HepG2 (cell line): Measurements from ENCODE around the gene KAZN. TPM values are rescaled to one million over a fixed set of nuclear protein-coding genes. Genes with fewer than 3 reads are reported as not detected.

ENCODE experiments used
- ATAC-seq: fragments of 200-7000 bp; cut with Tn5 transposase; 3 replicates; pipeline ENCODE4 v1.9.1; 2020; ENCODE audit warnings: mild to moderate bottlenecking, moderate library complexity
- BruUV-seq: library from RNA; stranded (reverse); fragments of 400-500 nt; replicated peaks from 2 replicates; lab custom pipeline; 2021; lab: Mats Ljungman, UMichigan
- CTCF ChIA-PET: fragments of 300-600 bp; formaldehyde crosslinking; extraction: SDS; loops from one replicate; lab custom pipeline; 2021; ENCODE audit warnings: low total read pairs, inconsistent platforms, low intra/inter-chr PET ratio; lab: Yijun Ruan, JAX
- POLR2A ChIA-PET: fragments of 350-600 bp; sonication (Branson Sonifier 250); formaldehyde crosslinking; loops from one replicate; lab custom pipeline; 2020; ENCODE audit warnings: antibody characterized with exemption, inconsistent platforms; lab: Yijun Ruan, JAX
- DNase-seq: peaks from one replicate; pipeline ENCODE4 v3.0.0-alpha.2; 2015; ENCODE audit warnings: low spot score
- FAIRE-seq: peaks from 3 replicates; lab custom pipeline; 2011; peaks lifted over from hg19 to GRCh38; lab: Jason Lieb, UNC
- H2AFZ ChIP-seq: one replicate; pipeline ENCODE4 v1.6.1; 2011; ENCODE audit warnings: low read length, inconsistent platforms
- H3K27ac ChIP-seq: fragments of 300-600 bp; 3 replicates; pipeline ENCODE4 v1.8.0; 2011; ENCODE audit warnings: mixed run types, mild to moderate bottlenecking, mixed read lengths, low read length, inconsistent platforms; ENCODE audit not compliant: insufficient read depth; ENCODE audit errors: extremely low read length
- H3K27me3 ChIP-seq, 2 experiments: fragments of 200-600 bp in 1 of 2; 2 replicates in 1 of 2; 3 replicates in 1 of 2; pipeline versions ENCODE4 v1.6.0 to v1.8.0; 2011; ENCODE audit warnings: low read length in 2 of 2, mild to moderate bottlenecking in 2 of 2, moderate library complexity in 2 of 2, inconsistent platforms in 1 of 2; ENCODE audit not compliant: insufficient read depth in 2 of 2, control insufficient read depth in 1 of 2
- H3K36me3 ChIP-seq, 2 experiments: fragments of 200-600 bp in 1 of 2; replicated peaks in 1 of 2; 2 replicates in 1 of 2; 3 replicates in 1 of 2; pipeline versions ENCODE4 v1.5.1 to v1.8.0; 2011; ENCODE audit warnings: low read length in 2 of 2, inconsistent platforms in 1 of 2; ENCODE audit not compliant: insufficient read depth in 2 of 2, control insufficient read depth in 1 of 2
- H3K4me1 ChIP-seq: 2 replicates; pipeline ENCODE4 v1.5.1; 2012; ENCODE audit warnings: low read length, inconsistent platforms; ENCODE audit not compliant: insufficient read depth
- H3K4me2 ChIP-seq: 2 replicates; pipeline ENCODE4 v1.6.0; 2011; ENCODE audit warnings: low read depth, low read length, inconsistent platforms
- H3K4me3 ChIP-seq, 3 experiments: fragments of 200-600 bp in 1 of 3; sonication (generic), shearing (Covaris generic) in 1 of 3; replicated peaks in 1 of 3; 2 replicates each; pipeline ENCODE4 v1.5.1; 2011 to 2016; ENCODE audit warnings: low read length in 3 of 3, inconsistent platforms in 2 of 3, low read depth in 2 of 3, mild to moderate bottlenecking in 2 of 3, control low read depth in 1 of 3, mixed read lengths in 1 of 3; ENCODE audit not compliant: insufficient read depth in 1 of 3
- H3K79me2 ChIP-seq: one replicate; pipeline ENCODE4 v1.6.1; 2011; ENCODE audit warnings: low read length, inconsistent platforms; ENCODE audit not compliant: insufficient read depth
- H3K9ac ChIP-seq: 2 replicates; pipeline ENCODE4 v1.6.0; 2011; ENCODE audit warnings: mild to moderate bottlenecking, low read depth, low read length, inconsistent platforms; ENCODE audit not compliant: insufficient read depth
- H3K9me3 ChIP-seq: 2 replicates; pipeline ENCODE4 v1.5.1; 2012; ENCODE audit warnings: mild to moderate bottlenecking, low read length
- H4K20me1 ChIP-seq: 2 replicates; pipeline ENCODE4 v1.6.0; 2011; ENCODE audit warnings: inconsistent platforms, mild to moderate bottlenecking, low read length, moderate library complexity; ENCODE audit not compliant: insufficient read depth
- ATF4 ChIP-seq, 2 experiments: fragments of 450-650 bp in 1 of 2; sonication (generic) in 1 of 2; formaldehyde crosslinking; IDR thresholded peaks; 2 replicates each; pipeline versions ENCODE4 v1.5.0 to v1.8.0; 2020 to 2022; ENCODE audit warnings: mild to moderate bottlenecking in 1 of 2, missing genetic modification reagents in 1 of 2
- DZIP1 ChIP-seq: sonication (generic); formaldehyde crosslinking; IDR thresholded peaks from 2 replicates; pipeline ENCODE4 v1.5.0; 2020; ENCODE audit warnings: mild to moderate bottlenecking, missing genetic modification reagents
- KDM3A ChIP-seq: IDR thresholded peaks from 2 replicates; pipeline ENCODE4 v1.6.1; 2018; ENCODE audit warnings: low read depth, missing compliant biosample characterization
- MLXIP ChIP-seq: sonication (generic); formaldehyde crosslinking; IDR thresholded peaks from 2 replicates; pipeline ENCODE4 v1.9.0; 2021; ENCODE audit warnings: missing genetic modification reagents, borderline replicate concordance
- NONO ChIP-seq, 2 experiments: fragments of 450-650 bp in 1 of 2; sonication (generic) in 1 of 2; formaldehyde crosslinking in 1 of 2; IDR thresholded peaks in 1 of 2; conservative IDR thresholded peaks in 1 of 2; 2 replicates each; pipeline versions ENCODE4 v1.6.1 to v1.8.0; 2017 to 2022; ENCODE audit warnings: mild to moderate bottlenecking in 1 of 2, missing genetic modification reagents in 1 of 2, moderate library complexity in 1 of 2
- NR2C2 ChIP-seq: sonication (generic); formaldehyde crosslinking; IDR thresholded peaks from 2 replicates; pipeline ENCODE4 v1.4.0; 2020; ENCODE audit warnings: missing genetic modification reagents, mild to moderate bottlenecking, moderate library complexity, borderline replicate concordance
- PHF8 ChIP-seq: sonication (generic); formaldehyde crosslinking; IDR thresholded peaks from 2 replicates; pipeline ENCODE4 v1.5.0; 2020; ENCODE audit warnings: missing genetic modification reagents
- RFX3 ChIP-seq: IDR thresholded peaks from 2 replicates; pipeline ENCODE4 v1.6.1; 2016; ENCODE audit warnings: missing biosample characterization, missing genetic modification reagents
- SNRNP70 ChIP-seq: fragments of 200-400 bp; formaldehyde crosslinking; IDR thresholded peaks from 2 replicates; pipeline ENCODE4 v1.6.1; 2017; ENCODE audit warnings: mild to moderate bottlenecking, low read depth, low read length, moderate library complexity
- SP5 ChIP-seq: IDR thresholded peaks from 2 replicates; pipeline ENCODE4 v1.6.1; 2016; ENCODE audit warnings: low read depth, borderline replicate concordance
- TMF1 ChIP-seq: sonication (generic); formaldehyde crosslinking; IDR thresholded peaks from 2 replicates; pipeline ENCODE4 v1.8.1; 2022; ENCODE audit warnings: low read depth, missing genetic modification reagents
- ZBTB1 ChIP-seq: sonication (generic); formaldehyde crosslinking; IDR thresholded peaks from 2 replicates; pipeline ENCODE4 v1.4.0; 2020; ENCODE audit warnings: missing genetic modification reagents, borderline replicate concordance
- ZNF552 ChIP-seq: sonication (generic); formaldehyde crosslinking; IDR thresholded peaks from 2 replicates; pipeline ENCODE4 v1.9.0; 2022; ENCODE audit warnings: missing genetic modification reagents, mild to moderate bottlenecking, borderline replicate concordance
- ZNF607 ChIP-seq: sonication (generic); formaldehyde crosslinking; IDR thresholded peaks from 2 replicates; pipeline ENCODE4 v1.5.1; 2020; ENCODE audit warnings: missing genetic modification reagents, mild to moderate bottlenecking, borderline replicate concordance
- ZNF788 ChIP-seq: sonication (generic); formaldehyde crosslinking; IDR thresholded peaks from 2 replicates; pipeline ENCODE4 v1.5.0; 2020; ENCODE audit warnings: mild to moderate bottlenecking, missing genetic modification reagents, borderline replicate concordance
- ZSCAN25 ChIP-seq: sonication (generic); formaldehyde crosslinking; IDR thresholded peaks from 2 replicates; pipeline ENCODE4 v1.8.0; 2022; ENCODE audit warnings: mild to moderate bottlenecking, missing genetic modification reagents
- WGBS: methylation state at CpG from one replicate; pipeline ENCODE4 v1.1.6; 2017; ENCODE audit warnings: low lambda C conversion rate; 5-methylcytosine and 5-hydroxymethylcytosine counted together
- in situ Hi-C: cut with HindIII; loops from 2 replicates; pipeline ENCODE4 v1.10.0; 2017; ENCODE audit warnings: low pct_unique_long_range_greater_than_20kb; ENCODE audit not compliant: extremely low pct_ligation_motif_present
- intact Hi-C: fragments of 100-400 bp; cut with micrococcal nuclease; formaldehyde crosslinking; loops from one replicate; pipeline ENCODE4 v1.10.0; 2022; ENCODE audit not compliant: unreplicated experiment
- polyA plus RNA-seq, 8 experiments: library from polyadenylated mRNA; depleted of rRNA in 3 of 8; stranded (reverse) in 7 of 8; unstranded in 1 of 8; fragments of >200 nt; fragmentation: Illumina TruSeq in 4 of 8; extraction: Trizol in 4 of 8; gene quantifications; 2 replicates each; pipeline versions ENCODE4 v1.2.1 to v1.2.3, GENCODE V29; 2011 to 2016; ENCODE audit warnings: low read depth in 4 of 8, missing spikeins in 1 of 8, mixed read lengths in 1 of 8; ENCODE audit not compliant: insufficient read depth in 1 of 8
- total RNA-seq, 5 experiments: library from RNA; depleted of rRNA; stranded (reverse); fragments of >200 nt; fragmentation: Illumina TruSeq; extraction: Trizol; gene quantifications; 2 replicates each; pipeline ENCODE4 v1.2.3, GENCODE V29; 2016; ENCODE audit warnings: low read depth in 1 of 5

Gene KAZN
- total and polyA plus RNA-seq, 2 of the 13 experiments (the other 11 are each of a cell fraction or from before 2014, with no cell fraction given) = 10.4 to 13.5 TPM

GRCh38 chr1:15089258-15089992 lies 490.9 kb downstream of the KAZN start:
- Histone ChIP-seq H3K9ac (no peak overlapping the region), H3K4me2 (no peak overlapping the region), H3K27ac (no peak overlapping the region), H3K36me3 (no peaks in the 10 kb centered on the region), H3K4me1 (peaks cover 12% of the 10 kb centered on the region), H4K20me1 (no peaks in the 10 kb centered on the region), H3K9me3 (no peaks in the 10 kb centered on the region), H3K4me3 (no peak overlapping the region), H3K79me2 (no peaks in the 10 kb centered on the region), H3K27me3 (peaks cover 2 to 22% of the 10 kb centered on the region in 2 experiments; a peak in 2 of 5 replicates), H2AFZ (no peak overlapping the region)
- ChIA-PET CTCF (no interaction called here), POLR2A (no interaction called here)
- in situ Hi-C loops (no loop called here), intact Hi-C loops (no loop called here)
- BruUV-seq = no TSS peak
- DNase-seq (no peak), ATAC-seq (no peak), FAIRE-seq (no peak)
- WGBS = 46% methylated on average over 4 of the region's 4 CpGs
- TF ChIP-seq SNRNP70 = no peak
- no peak for TF ChIP-seq MLXIP
- no peak for TF ChIP-seq ATF4 (CRISPR knock-in tag; IDR thresholded peaks at IDR 0.05)
- no peak for TF ChIP-seq ZNF552
- no peak for TF ChIP-seq NONO (IDR thresholded peaks at IDR 0.05)
- TF ChIP-seq NONO (CRISPR knock-in tag; conservative IDR thresholded peaks at IDR 0.05) = no peak
- TF ChIP-seq ZSCAN25 (CRISPR knock-in tag) = no peak
- TF ChIP-seq SP5 (CRISPR knock-in tag) = no peak
- no peak for TF ChIP-seq ZNF607 (CRISPR knock-in tag)
- no peak for TF ChIP-seq ZNF788 (CRISPR knock-in tag)
- no peak for TF ChIP-seq TMF1 (CRISPR knock-in tag)
- no peak for TF ChIP-seq KDM3A (CRISPR knock-in tag)
- TF ChIP-seq NR2C2 (CRISPR knock-in tag) = no peak
- no peak for TF ChIP-seq RFX3 (CRISPR knock-in tag)
- TF ChIP-seq PHF8 (CRISPR knock-in tag) = no peak
- no peak for TF ChIP-seq ZBTB1 (CRISPR knock-in tag)
- TF ChIP-seq DZIP1 (CRISPR knock-in tag) = no peak
